Prostate gland (tissue), 2 donors: Measurements from ENCODE around the gene SCAMP1. TPM values are rescaled to one million over a fixed set of nuclear protein-coding genes. Genes with fewer than 3 reads are reported as not detected.

Experiments
- DNase-seq: peaks from one replicate; pipeline ENCODE4 v3.0.0-alpha.2; 2019; ENCODE audit warnings: low spot score
- H3K27ac ChIP-seq, 2 donors: fragments of 200-600 bp; sonication (generic); 2 replicates each; pipeline ENCODE4 v1.5.1; 2017 to 2019
- H3K27me3 ChIP-seq: fragments of 200-600 bp; sonication (generic); replicated peaks from 2 replicates; pipeline ENCODE4 v1.5.1; 2019; ENCODE audit not compliant: insufficient read depth
- H3K36me3 ChIP-seq, 2 donors: fragments of 200-600 bp; sonication (generic); 1 replicate in 1 of 2; 2 replicates in 1 of 2; pipeline versions ENCODE4 v1.5.1 to v1.8.1; 2017 to 2019
- H3K4me1 ChIP-seq: fragments of 200-600 bp; sonication (generic); replicated peaks from 2 replicates; pipeline ENCODE4 v1.5.1; 2019
- H3K4me3 ChIP-seq, 2 donors: fragments of 200-600 bp; sonication (generic); 2 replicates each; pipeline ENCODE4 v1.5.1; 2017 to 2019
- H3K9me3 ChIP-seq: fragments of 200-600 bp; sonication (generic); 2 replicates; pipeline ENCODE4 v1.5.1; 2017
- POLR2A ChIP-seq: fragments of 450-650 bp; IDR thresholded peaks from one replicate; pipeline ENCODE4 v1.6.1; 2016; ENCODE audit warnings: antibody characterized with exemption, mild to moderate bottlenecking
- POLR2AphosphoS5 ChIP-seq: sonication (generic); formaldehyde crosslinking; IDR thresholded peaks from one replicate; pipeline ENCODE4 v1.6.1; 2017; ENCODE audit warnings: antibody characterized with exemption
- WGBS: methylation state at CpG from one replicate; pipeline ENCODE4 v1.1.5; 2018; 5-methylcytosine and 5-hydroxymethylcytosine counted together
- intact Hi-C: fragments of 100-400 bp; cut with DNase I; formaldehyde crosslinking; loops from one replicate; pipeline ENCODE4 v1.14.2; 2022
- total RNA-seq, 2 donors: library from RNA; depleted of rRNA; stranded (reverse); fragments of >200 nt; gene quantifications; one replicate each; pipeline ENCODE4 v1.1.0, GENCODE V29; 2016
- TF ChIP-seq, protein P1 (sequence below), 4 experiments: fragments of 200-600 bp in 2 of 4; fragments of 450-650 bp in 2 of 4; sonication (generic) in 2 of 4; IDR thresholded peaks; 1 replicate in 3 of 4; 2 replicates in 1 of 4; pipeline ENCODE4 v1.5.1; 2016 to 2019; ENCODE audit warnings: antibody characterized with exemption in 4 of 4, mild to moderate bottlenecking in 2 of 4, moderate library complexity in 2 of 4

Gene SCAMP1
- total RNA-seq, 2 donors from 2014 or later = 39.0 to 41.0 TPM

DNA sequence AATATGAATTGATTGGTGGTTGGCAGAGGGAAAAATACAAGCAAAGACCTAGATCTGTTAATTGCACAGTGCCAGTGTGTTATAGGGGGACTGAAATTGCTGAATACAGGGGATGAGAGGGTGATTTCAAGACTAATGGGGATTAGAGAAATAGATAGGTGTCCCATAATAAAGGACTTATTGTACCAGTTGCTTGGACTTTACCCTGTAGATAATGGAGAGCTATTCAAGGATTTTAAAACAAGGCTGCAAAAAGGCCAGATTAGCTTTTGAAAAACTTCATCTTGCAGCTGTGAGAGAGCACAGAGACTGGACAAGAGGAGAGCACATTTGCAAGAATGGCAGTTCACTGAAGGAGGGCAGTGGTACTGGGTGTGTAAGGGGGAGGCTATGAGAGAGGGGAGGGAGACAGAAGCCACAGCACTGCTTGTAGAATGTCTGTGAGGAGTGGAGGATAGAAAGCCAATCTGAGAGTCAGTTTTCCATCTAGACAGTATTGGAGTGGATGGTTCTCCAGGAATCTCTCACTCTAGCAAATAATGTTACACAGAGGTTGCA is 28.8 kb upstream of the SCAMP1 start:
- H3K27ac ChIP-seq = no peak overlapping the region
- no peaks in the 10 kb centered on the region for H3K36me3 ChIP-seq
- H3K27me3 ChIP-seq = no peaks in the 10 kb centered on the region
- no peaks in the 10 kb centered on the region for H3K4me1 ChIP-seq
- H3K9me3 ChIP-seq = no peaks in the 10 kb centered on the region
- no peak for TF ChIP-seq POLR2A
- no peak for TF ChIP-seq POLR2AphosphoS5
- TF ChIP-seq, protein P1, sequence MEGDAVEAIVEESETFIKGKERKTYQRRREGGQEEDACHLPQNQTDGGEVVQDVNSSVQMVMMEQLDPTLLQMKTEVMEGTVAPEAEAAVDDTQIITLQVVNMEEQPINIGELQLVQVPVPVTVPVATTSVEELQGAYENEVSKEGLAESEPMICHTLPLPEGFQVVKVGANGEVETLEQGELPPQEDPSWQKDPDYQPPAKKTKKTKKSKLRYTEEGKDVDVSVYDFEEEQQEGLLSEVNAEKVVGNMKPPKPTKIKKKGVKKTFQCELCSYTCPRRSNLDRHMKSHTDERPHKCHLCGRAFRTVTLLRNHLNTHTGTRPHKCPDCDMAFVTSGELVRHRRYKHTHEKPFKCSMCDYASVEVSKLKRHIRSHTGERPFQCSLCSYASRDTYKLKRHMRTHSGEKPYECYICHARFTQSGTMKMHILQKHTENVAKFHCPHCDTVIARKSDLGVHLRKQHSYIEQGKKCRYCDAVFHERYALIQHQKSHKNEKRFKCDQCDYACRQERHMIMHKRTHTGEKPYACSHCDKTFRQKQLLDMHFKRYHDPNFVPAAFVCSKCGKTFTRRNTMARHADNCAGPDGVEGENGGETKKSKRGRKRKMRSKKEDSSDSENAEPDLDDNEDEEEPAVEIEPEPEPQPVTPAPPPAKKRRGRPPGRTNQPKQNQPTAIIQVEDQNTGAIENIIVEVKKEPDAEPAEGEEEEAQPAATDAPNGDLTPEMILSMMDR (IDR thresholded peaks at IDR 0.05) = no peak
- DNase-seq = no peak
- no peak overlapping the region for H3K4me3 ChIP-seq
- intact Hi-C loops = no loop called here

DNA sequence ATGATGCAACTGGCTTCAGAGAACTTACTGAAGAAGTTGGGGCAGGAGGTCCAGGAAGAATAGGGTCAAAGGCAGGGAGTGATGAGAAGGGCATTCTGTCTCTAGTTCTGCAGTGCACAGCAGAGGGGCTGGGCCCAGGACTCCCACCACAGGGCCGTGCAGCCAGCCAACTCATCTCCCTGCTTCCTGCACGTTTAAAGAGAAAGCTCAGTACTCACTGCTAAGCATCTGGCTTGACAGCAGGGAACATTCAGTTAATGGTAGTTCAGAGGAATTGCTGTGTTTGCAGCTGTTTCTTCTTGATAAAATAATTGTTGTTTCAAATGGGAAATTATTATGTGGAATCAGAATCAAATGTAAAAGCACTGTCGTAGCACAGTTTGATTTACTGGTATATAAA is 25.6 kb upstream of the SCAMP1 start:
- WGBS = 49% methylated on average over 3 of the region's 3 CpGs
- no peak for DNase-seq
- Histone ChIP-seq H3K9me3 (no peaks in the 10 kb centered on the region), H3K36me3 (no peaks in the 10 kb centered on the region), H3K4me3 (no peak overlapping the region), H3K27ac (no peak overlapping the region), H3K4me1 (no peaks in the 10 kb centered on the region), H3K27me3 (no peaks in the 10 kb centered on the region)
- intact Hi-C loops = no loop called here
- TF ChIP-seq, protein P1 (IDR thresholded peaks at IDR 0.05) = no peak
- TF ChIP-seq POLR2AphosphoS5 (no peak), POLR2A (no peak)

DNA sequence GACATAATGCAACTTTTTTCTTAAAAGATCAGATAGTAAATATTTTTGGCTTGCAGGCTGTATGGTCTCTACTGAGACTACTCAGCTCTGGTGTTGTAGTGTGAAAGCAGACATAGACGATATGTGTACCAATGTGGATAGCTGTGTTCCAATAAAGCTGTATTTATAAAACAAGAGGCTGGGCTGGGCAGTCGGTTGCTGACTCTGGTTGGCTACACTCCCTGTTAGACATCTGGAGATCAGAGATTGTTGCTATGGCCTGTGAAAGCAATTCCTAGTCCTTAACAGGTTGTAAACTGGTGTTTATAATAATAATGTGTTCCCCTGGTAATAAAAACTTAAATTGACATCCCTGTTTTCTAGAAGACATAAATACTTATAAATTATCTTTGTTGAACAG is 24.4 kb upstream of the SCAMP1 start:
- H3K4me3 ChIP-seq = no peak overlapping the region
- DNase-seq = no peak
- TF ChIP-seq POLR2AphosphoS5 (no peak), POLR2A (no peak)
- TF ChIP-seq, protein P1 (IDR thresholded peaks at IDR 0.05) = no peak
- no peaks in the 10 kb centered on the region for H3K9me3 ChIP-seq
- 16% methylated on average over 2 of the region's 2 CpGs for WGBS
- no peaks in the 10 kb centered on the region for H3K27me3 ChIP-seq
- H3K27ac ChIP-seq = no peak overlapping the region
- no peaks in the 10 kb centered on the region for H3K36me3 ChIP-seq
- no peaks in the 10 kb centered on the region for H3K4me1 ChIP-seq
- intact Hi-C loops = no loop called here

DNA sequence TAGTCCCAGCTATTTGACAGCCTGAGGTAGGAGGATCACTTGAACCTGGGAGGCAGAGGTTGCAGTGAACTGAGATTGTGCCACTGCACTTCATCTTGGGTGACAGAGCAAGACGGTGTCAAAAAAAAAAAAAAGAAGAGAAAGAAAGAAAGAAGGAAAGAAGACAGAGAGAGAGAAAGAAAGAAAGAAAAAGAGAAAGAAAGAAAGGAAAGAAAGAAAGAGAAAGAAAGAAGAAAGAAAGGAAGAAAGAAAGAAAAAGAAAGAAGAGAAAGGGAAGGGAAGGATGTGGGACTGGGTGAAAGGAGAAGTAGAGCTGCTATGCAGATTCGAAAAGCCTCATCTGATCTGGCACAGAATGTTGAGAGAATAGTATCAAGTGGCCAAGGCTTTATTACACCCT is 23.7 kb upstream of the SCAMP1 start:
- Histone ChIP-seq H3K27ac (no peak overlapping the region), H3K27me3 (no peaks in the 10 kb centered on the region), H3K36me3 (no peaks in the 10 kb centered on the region), H3K4me3 (no peak overlapping the region), H3K9me3 (no peaks in the 10 kb centered on the region), H3K4me1 (no peaks in the 10 kb centered on the region)
- intact Hi-C loops = no loop called here
- WGBS = 100% methylated on average over 2 of the region's 2 CpGs
- no peak for TF ChIP-seq POLR2A
- TF ChIP-seq, protein P1 (IDR thresholded peaks at IDR 0.05) = no peak
- TF ChIP-seq POLR2AphosphoS5 = no peak
- DNase-seq = no peak

DNA sequence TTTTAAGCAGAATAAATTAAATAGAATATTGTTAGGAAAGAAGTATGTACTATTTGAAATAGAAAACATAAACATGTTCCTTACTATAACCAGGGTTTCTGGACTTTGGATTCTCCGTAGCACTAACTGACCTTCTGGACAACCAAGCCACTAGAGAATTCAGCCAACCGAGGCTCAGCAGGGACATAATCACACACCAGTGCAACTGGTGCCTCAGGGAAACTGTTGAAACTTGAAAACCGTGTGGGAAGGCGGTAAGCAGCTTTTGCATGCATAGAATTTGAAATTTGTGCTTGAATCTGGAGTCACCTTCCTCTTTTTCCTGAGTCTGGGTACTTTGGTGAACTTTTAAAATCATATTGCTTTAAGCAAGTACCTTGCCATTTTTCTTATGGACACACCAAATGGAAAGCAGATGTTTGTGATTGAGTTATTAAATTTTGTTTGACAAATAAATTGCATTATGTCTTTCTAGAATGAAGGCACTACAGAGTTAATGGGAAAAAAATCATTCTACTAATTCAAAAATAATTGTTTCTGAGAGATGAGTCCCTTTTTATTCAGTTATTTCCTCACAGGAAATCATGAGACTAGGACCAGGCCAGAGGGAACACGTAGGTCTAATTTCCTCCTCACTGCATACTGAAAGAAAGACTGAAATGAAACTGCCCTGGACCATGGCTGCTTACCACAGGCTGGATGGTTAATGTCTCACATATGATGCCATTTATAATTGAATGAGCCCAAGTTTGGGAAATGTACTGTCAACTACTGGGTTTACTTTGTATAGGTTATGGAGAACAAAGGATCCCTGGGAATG is 20.6 kb upstream of the SCAMP1 start:
- TF ChIP-seq, protein P1 (IDR thresholded peaks at IDR 0.05) = no peak
- TF ChIP-seq POLR2AphosphoS5 (no peak), POLR2A (no peak)
- H3K36me3 ChIP-seq = no peaks in the 10 kb centered on the region
- no peaks in the 10 kb centered on the region for H3K4me1 ChIP-seq
- no peak overlapping the region for H3K4me3 ChIP-seq
- DNase-seq = no peak
- H3K27ac ChIP-seq = no peak overlapping the region
- WGBS = 79% methylated on average over 5 of the region's 5 CpGs
- no peaks in the 10 kb centered on the region for H3K9me3 ChIP-seq
- no peaks in the 10 kb centered on the region for H3K27me3 ChIP-seq
- intact Hi-C loops = no loop called here
